Measurements from ENCODE around the gene SMS.

Gene SMS

GRCh38 chrX:21986596-21986995 lies 46.1 kb downstream of the SMS start:
- no peak for DNase-seq

GRCh38 chrX:21989384-21989783 lies 48.9 kb downstream of the SMS start:
- no peak for DNase-seq

GRCh38 chrX:21990832-21991231 lies 50.3 kb downstream of the SMS start:
- no peak for DNase-seq

- DNase-seq: no peak
Measured at GRCh38 chrX:21991504-21991903, 51.0 kb downstream of the SMS start.

- DNase-seq: no peak
Measured at GRCh38 chrX:21993265-21993664, 52.8 kb downstream of the SMS start.

GRCh38 chrX:21996872-21997455 lies 56.5 kb downstream of the SMS start:
- no peak for DNase-seq

GRCh38 chrX:21998037-21998436 lies 57.5 kb downstream of the SMS start:
- DNase-seq: no peak

GRCh38 chrX:22004866-22005265 lies 64.4 kb downstream of the SMS start:
- no peak for DNase-seq

GRCh38 chrX:22012051-22012450 lies 71.5 kb downstream of the SMS start:
- no peak for DNase-seq

GRCh38 chrX:22012931-22013330 lies 72.4 kb downstream of the SMS start:
- no peak for DNase-seq

GRCh38 chrX:22015139-22015750 lies 74.7 kb downstream of the SMS start:
- DNase-seq: no peak

- no peak for DNase-seq
Measured at GRCh38 chrX:22021751-22022324, 81.3 kb downstream of the SMS start.

- no peak for DNase-seq
Measured at GRCh38 chrX:22024577-22024976, 84.1 kb downstream of the SMS start.

GRCh38 chrX:22025751-22026150 lies 85.2 kb downstream of the SMS start:
- no peak for DNase-seq

GRCh38 chrX:22026731-22027130 lies 86.2 kb downstream of the SMS start:
- no peak for DNase-seq

GRCh38 chrX:22032084-22032483 lies 91.6 kb downstream of the SMS start, which contains the start of gene PHEX:
Gene PHEX (plus strand): TSS chrX:22032325. CDS start chrX:22033006, 681 bp downstream.
- no peak for DNase-seq

GRCh38 chrX:22032506-22032905 lies 92.0 kb downstream of the SMS start:
- DNase-seq: no peak

- DNase-seq: no peak
Measured at GRCh38 chrX:22033818-22034217, 93.3 kb downstream of the SMS start.

GRCh38 chrX:22035236-22035635 lies 94.7 kb downstream of the SMS start:
- DNase-seq: no peak

- DNase-seq: no peak
Measured at GRCh38 chrX:22037225-22037624, 96.7 kb downstream of the SMS start.

- DNase-seq: no peak
Measured at GRCh38 chrX:22037911-22038537, 97.5 kb downstream of the SMS start.

GRCh38 chrX:22039541-22039940 lies 99.0 kb downstream of the SMS start:
- DNase-seq: no peak

GRCh38 chrX:22040184-22040583 lies 99.7 kb downstream of the SMS start:
- DNase-seq: no peak

- DNase-seq: no peak
Measured at GRCh38 chrX:22041907-22042530, 101.5 kb downstream of the SMS start.

All from NCI-H2107 (cell line).